HG03571 (cell line): ENCODE measurements around the gene UPK3BL2.
"Not testable (repeated sequence)": the region's sequence is repeated elsewhere in the genome, so short reads cannot be mapped to it uniquely, and the experiment has no call there.

Source experiments
- ATAC-seq: cut with Tn5 transposase; IDR thresholded peaks from one replicate; pipeline ENCODE4 v1.9.1; 2021; ENCODE audit not compliant: unreplicated experiment

Gene UPK3BL2

DNA sequence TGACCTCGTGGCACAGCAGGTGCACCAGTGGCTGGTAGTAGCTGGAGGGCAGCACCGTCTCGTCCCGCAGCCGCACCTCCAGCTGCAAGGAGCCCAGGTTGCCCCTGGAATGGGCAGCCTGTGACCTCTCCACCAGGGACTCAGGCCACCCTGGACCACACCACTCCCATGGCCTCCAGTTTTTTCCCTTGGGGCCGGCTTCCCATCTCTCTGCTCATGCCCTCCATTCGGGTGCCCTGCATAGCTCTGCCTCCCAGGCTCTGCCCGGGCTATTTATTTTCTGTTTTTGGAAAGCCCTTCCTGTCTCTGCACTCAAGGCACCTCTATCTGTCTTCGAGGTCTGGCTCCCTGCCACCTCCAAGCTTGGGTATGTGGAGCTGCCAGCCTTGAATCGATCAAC, 46.6 kb downstream of the UPK3BL2 start:
- ATAC-seq = not testable (repeated sequence)

- ATAC-seq = peak; percentile 62
These were observed 48.9 kb downstream of the UPK3BL2 start for GRCh38 chr7:102494473-102495149.

DNA sequence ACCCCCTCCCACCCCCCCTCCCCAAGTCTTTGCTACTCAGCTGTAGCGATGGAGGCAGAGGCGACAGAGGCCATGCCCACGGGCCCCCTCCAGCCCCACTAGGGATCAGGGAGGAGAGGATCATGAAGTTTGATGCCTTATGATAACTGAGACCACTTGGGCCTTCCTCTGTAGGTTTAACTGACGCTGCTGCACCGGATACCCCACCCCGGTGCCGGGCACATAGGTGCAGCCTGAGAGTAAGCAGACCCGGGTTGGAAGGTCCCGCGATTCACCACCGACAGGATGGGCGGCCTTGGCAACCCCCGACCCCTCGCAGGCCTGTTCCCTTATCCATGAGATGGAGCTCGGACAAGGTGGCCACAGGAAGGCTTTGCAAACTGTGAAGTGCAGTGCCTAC, 49.5 kb downstream of the UPK3BL2 start:
- not testable (repeated sequence) for ATAC-seq

DNA sequence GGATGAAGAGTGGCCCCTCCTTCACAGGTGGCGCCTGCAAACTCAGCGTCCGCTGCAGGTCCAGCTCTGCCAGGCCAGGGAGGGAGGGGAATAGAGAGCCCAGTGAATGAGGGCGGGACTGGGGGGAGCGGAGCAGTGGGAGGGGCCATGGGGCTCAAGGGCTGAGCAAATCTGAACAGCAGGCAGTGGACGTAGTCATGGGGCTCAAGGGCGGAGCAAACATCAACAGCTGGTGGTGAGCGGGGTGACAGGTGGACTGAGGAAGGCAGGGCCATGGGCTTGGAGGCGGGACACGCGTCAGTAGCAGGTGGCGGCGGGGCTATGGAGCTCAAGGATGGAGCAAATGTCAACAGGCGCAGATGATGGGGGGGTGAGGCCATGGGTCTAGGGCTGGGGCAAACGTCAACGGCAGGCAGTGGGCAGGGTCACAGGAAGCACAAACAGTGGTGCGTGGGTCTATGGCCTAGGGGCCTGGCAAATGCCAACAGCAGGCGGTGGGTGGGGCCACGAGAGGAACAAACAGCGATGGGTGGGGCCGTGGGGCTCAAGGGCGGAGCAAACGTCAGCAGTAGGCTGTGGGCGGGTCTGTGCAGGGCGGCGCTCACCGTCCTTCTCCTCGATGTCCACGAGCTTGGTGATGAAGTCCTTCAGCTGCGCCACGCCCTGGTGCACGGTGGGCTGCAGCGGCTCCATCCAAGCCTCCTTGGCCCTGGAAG, 50.1 kb downstream of the UPK3BL2 start:
- ATAC-seq = peak; percentile 37

- peak; percentile 51 for ATAC-seq
These were observed 52.9 kb downstream of the UPK3BL2 start for GRCh38 chr7:102490529-102491075.
